Immature natural killer cell (primary cell): Measurements from ENCODE around the gene ARHGEF37. TPM values are rescaled to one million over a fixed set of nuclear protein-coding genes. Genes with fewer than 3 reads are reported as not detected.
"Not testable (repeated sequence)": the region's sequence is repeated elsewhere in the genome, so short reads cannot be mapped to it uniquely, and the experiment has no call there.

Experiments used
- DNase-seq, 3 donors: peaks; one replicate each; pipeline ENCODE4 v3.0.0; 2022; ENCODE audit warnings: mixed read lengths in 1 of 3
- H3K27ac Mint-ChIP-seq, 6 donors: one replicate each; pipeline ENCODE4 v1.8.0; 2020; ENCODE audit warnings: mixed read lengths in 6 of 6, mild to moderate bottlenecking in 5 of 6, inconsistent platforms in 4 of 6, moderate library complexity in 3 of 6
- H3K27me3 Mint-ChIP-seq, 3 donors: one replicate each; pipeline ENCODE4 v1.8.0; 2020 to 2021; ENCODE audit warnings: low read depth in 3 of 3, mild to moderate bottlenecking in 3 of 3, mixed read lengths in 3 of 3, moderate library complexity in 3 of 3, inconsistent platforms in 1 of 3
- H3K36me3 Mint-ChIP-seq, 3 donors: one replicate each; pipeline ENCODE4 v1.8.0; 2020; ENCODE audit warnings: mixed read lengths in 3 of 3, inconsistent platforms in 2 of 3, mild to moderate bottlenecking in 2 of 3
- H3K4me1 Mint-ChIP-seq, 2 donors: one replicate each; pipeline ENCODE4 v1.8.0; 2020; ENCODE audit warnings: inconsistent platforms in 2 of 2, mild to moderate bottlenecking in 2 of 2, mixed read lengths in 2 of 2, moderate library complexity in 1 of 2
- H3K4me3 Mint-ChIP-seq, 5 donors: one replicate each; pipeline ENCODE4 v1.8.0; 2020; ENCODE audit warnings: mild to moderate bottlenecking in 5 of 5, mixed read lengths in 5 of 5, inconsistent platforms in 3 of 5, moderate library complexity in 3 of 5
- H3K9me3 Mint-ChIP-seq, 6 donors: one replicate each; pipeline ENCODE4 v1.8.0; 2020; ENCODE audit warnings: mild to moderate bottlenecking in 6 of 6, mixed read lengths in 6 of 6, inconsistent platforms in 4 of 6, moderate library complexity in 3 of 6
- polyA plus RNA-seq, 3 donors: library from polyadenylated mRNA; unstranded; fragments of 300-500 nt; fragmentation: Illumina TruSeq; gene quantifications; one replicate each; pipeline ENCODE4 v1.2.3, GENCODE V29; 2021

Gene ARHGEF37
- polyA plus RNA-seq, 3 donors from 2014 or later = 0.47 TPM; not detected in 2

DNA sequence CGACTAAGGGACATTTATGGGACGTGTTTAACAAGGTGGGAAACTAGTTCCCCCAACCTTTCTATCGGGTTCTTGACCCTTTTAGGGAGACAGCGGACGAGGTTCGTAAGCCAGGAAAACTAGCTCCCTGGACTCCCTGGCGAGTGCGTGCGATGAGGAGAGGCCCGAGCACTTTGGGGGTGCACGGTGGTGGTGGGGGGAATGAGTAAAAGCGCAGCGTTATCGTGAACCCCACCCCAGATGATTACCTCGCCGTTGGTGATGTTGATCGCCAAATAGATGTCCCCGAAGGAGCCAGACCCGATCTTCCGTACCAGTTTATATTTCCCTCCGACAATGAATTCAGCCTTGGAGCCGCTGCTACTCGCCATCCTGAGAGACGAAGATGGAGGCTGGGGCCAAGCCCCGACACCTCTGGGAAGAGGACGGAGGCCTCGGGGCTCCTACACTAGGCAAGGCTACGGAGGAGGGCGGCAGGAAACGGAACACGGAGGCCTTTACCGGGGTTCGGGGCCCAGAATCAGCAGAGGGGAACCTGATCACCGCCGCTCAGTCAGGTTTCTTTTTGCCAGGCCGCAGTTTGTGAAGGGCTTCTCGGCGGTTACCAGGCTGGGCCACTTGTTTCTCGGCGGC lies 30.6 kb upstream of the ARHGEF37 start:
- Mint-ChIP-seq H3K9me3 (no peaks in the 10 kb centered on the region), H3K27me3 (peaks cover 13 to 16% (median 14%) of the 10 kb centered on the region in 3 donors), H3K4me1 (peaks cover 52 to 53% of the 10 kb centered on the region in 2 donors), H3K36me3 (peaks cover 0 to 7% (median 4%) of the 10 kb centered on the region in 3 donors), H3K27ac (peak overlapping the region; percentile 96 to 99 (median 98)), H3K4me3 (peak overlapping the region; percentile 96 to 99 (median 98))
- DNase-seq = no peak

GRCh38 chr5:149551227-149552037 lies 29.9 kb upstream of the ARHGEF37 start, which contains the start of gene CSNK1A1:
CSNK1A1 (minus strand) TSS chr5:149551439; CDS start chr5:149550964, 475 bp downstream.
- Mint-ChIP-seq H3K4me3 (peak within 1 kb of the TSS; percentile 96 to 99 (median 98)), H3K36me3 (peaks cover 0 to 7% (median 4%) of the 10 kb centered on the region in 3 donors), H3K27ac (peak within 1 kb of the TSS; percentile 96 to 99 (median 98)), H3K4me1 (peaks cover 46 to 48% of the 10 kb centered on the region in 2 donors), H3K27me3 (peaks cover 13 to 16% (median 14%) of the 10 kb centered on the region in 3 donors), H3K9me3 (no peaks in the 10 kb centered on the region)
- peak; percentile 98 to 99 (median 99) for DNase-seq

- peaks cover 13 to 16% (median 14%) of the 10 kb centered on the region in 3 donors for H3K27me3 Mint-ChIP-seq
- peaks cover 0 to 7% (median 4%) of the 10 kb centered on the region in 3 donors for H3K36me3 Mint-ChIP-seq
- DNase-seq = no peak
- peak overlapping the region; percentile 96 to 99 (median 98) for H3K4me3 Mint-ChIP-seq
- H3K27ac Mint-ChIP-seq = peak overlapping the region; percentile 96 to 99 (median 98)
- no peaks in the 10 kb centered on the region for H3K9me3 Mint-ChIP-seq
- peaks cover 40 to 41% of the 10 kb centered on the region in 2 donors for H3K4me1 Mint-ChIP-seq
Measured at GRCh38 chr5:149552038-149552494, 29.2 kb upstream of the ARHGEF37 start.

GRCh38 chr5:149552553-149553160 lies 28.6 kb upstream of the ARHGEF37 start:
- Mint-ChIP-seq H3K27ac (peak overlapping the region in 1 of 6 donors; percentile 64), H3K4me1 (peaks cover 34 to 36% of the 10 kb centered on the region in 2 donors), H3K36me3 (peaks cover 0 to 4% (median 4%) of the 10 kb centered on the region in 3 donors), H3K4me3 (peak overlapping the region in 3 of 5 donors; percentile 17 to 36 (median 32)), H3K9me3 (no peaks in the 10 kb centered on the region), H3K27me3 (peaks cover 13 to 16% (median 14%) of the 10 kb centered on the region in 3 donors)
- DNase-seq = no peak

DNA sequence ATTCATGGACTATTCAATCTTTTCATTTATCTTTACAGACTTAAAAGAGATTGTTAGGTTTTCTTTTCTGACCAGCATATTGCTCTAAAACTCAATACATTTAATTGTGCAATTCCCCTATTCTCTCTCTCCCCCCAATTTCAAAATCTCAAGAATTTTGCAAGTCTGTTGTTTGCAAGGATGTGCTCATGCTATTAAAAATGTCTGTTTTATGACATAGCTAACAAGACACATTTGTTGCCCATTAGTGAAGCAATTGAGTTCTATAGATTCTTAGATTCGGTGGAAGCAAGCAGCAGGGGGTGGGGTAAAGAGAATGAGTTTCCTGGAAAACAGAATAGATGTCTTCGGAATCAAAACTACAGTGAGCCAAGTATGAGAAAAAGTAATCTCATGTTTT lies 21.6 kb upstream of the ARHGEF37 start:
- Mint-ChIP-seq H3K27me3 (peaks cover 0 to 2% (median 2%) of the 10 kb centered on the region in 3 donors), H3K9me3 (no peaks in the 10 kb centered on the region), H3K4me3 (no peak overlapping the region), H3K27ac (no peak overlapping the region), H3K36me3 (no peaks in the 10 kb centered on the region), H3K4me1 (no peaks in the 10 kb centered on the region)
- DNase-seq = no peak

DNA sequence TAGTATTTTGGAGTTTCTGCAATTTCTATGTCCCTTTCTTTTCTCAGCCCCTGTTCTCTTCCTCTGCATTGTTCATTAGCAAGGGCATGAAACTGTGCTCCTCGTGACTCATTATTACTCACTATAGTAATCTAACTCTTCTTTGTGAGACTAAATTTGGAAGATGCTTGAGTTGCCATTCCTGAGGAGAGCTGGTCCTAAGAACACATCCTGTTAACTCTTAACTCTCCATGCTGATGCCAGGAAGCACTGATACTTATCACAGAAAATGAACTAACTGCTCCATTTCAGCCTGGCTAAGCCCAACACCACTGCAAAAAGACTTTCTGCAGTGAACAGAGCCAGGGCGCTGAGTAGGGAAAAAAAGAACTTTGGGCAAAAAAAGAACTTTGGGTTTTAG lies 19.4 kb upstream of the ARHGEF37 start:
- H3K4me1 Mint-ChIP-seq = no peaks in the 10 kb centered on the region
- H3K36me3 Mint-ChIP-seq = no peaks in the 10 kb centered on the region
- DNase-seq = no peak
- H3K9me3 Mint-ChIP-seq = no peaks in the 10 kb centered on the region
- H3K27me3 Mint-ChIP-seq = peaks cover 0 to 2% (median 2%) of the 10 kb centered on the region in 3 donors
- no peak overlapping the region for H3K27ac Mint-ChIP-seq
- no peak overlapping the region for H3K4me3 Mint-ChIP-seq

GRCh38 chr5:149563466-149563865 lies 17.8 kb upstream of the ARHGEF37 start:
- no peak overlapping the region for H3K4me3 Mint-ChIP-seq
- H3K36me3 Mint-ChIP-seq = no peaks in the 10 kb centered on the region
- H3K4me1 Mint-ChIP-seq = no peaks in the 10 kb centered on the region
- DNase-seq = no peak
- peaks cover 0 to 2% (median 2%) of the 10 kb centered on the region in 3 donors for H3K27me3 Mint-ChIP-seq
- H3K9me3 Mint-ChIP-seq = no peaks in the 10 kb centered on the region
- no peak overlapping the region for H3K27ac Mint-ChIP-seq

GRCh38 chr5:149564542-149565140 lies 16.7 kb upstream of the ARHGEF37 start:
- peak; percentile 53 to 61 (median 60) for DNase-seq
- H3K4me1 Mint-ChIP-seq, H3K27ac Mint-ChIP-seq, H3K9me3 Mint-ChIP-seq, H3K4me3 Mint-ChIP-seq, H3K36me3 Mint-ChIP-seq, H3K27me3 Mint-ChIP-seq: not testable (repeated sequence)

GRCh38 chr5:149567226-149567625 lies 14.1 kb upstream of the ARHGEF37 start:
- H3K9me3 Mint-ChIP-seq = no peaks in the 10 kb centered on the region
- no peak for DNase-seq
- H3K4me1 Mint-ChIP-seq = no peaks in the 10 kb centered on the region
- no peaks in the 10 kb centered on the region for H3K36me3 Mint-ChIP-seq
- H3K4me3 Mint-ChIP-seq = no peak overlapping the region
- no peak overlapping the region for H3K27ac Mint-ChIP-seq
- H3K27me3 Mint-ChIP-seq = peaks cover 0 to 2% (median 0%) of the 10 kb centered on the region in 3 donors

DNA sequence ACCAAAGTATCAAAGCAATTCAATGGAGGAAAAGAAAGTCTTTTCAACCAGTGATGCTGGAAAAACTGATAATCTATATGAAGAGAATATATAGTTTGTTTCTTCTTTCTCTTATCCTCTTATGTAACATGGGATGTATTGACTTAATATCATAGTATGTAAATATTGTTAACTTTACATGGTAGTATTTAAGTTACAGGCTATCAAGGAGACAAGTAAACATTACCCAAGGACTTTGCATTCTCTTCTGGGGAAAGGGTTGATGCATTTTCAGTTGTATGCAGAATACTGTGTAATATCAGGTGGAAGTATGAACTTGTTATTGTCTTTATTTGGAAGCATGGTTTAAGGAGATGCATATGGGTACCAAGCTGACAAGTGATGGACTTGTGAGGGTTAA lies 9.1 kb upstream of the ARHGEF37 start:
- DNase-seq = no peak
- H3K36me3 Mint-ChIP-seq = no peaks in the 10 kb centered on the region
- no peaks in the 10 kb centered on the region for H3K9me3 Mint-ChIP-seq
- H3K27me3 Mint-ChIP-seq = peaks cover 0 to 2% (median 0%) of the 10 kb centered on the region in 3 donors
- no peaks in the 10 kb centered on the region for H3K4me1 Mint-ChIP-seq
- H3K4me3 Mint-ChIP-seq = no peak overlapping the region
- H3K27ac Mint-ChIP-seq = no peak overlapping the region

DNA sequence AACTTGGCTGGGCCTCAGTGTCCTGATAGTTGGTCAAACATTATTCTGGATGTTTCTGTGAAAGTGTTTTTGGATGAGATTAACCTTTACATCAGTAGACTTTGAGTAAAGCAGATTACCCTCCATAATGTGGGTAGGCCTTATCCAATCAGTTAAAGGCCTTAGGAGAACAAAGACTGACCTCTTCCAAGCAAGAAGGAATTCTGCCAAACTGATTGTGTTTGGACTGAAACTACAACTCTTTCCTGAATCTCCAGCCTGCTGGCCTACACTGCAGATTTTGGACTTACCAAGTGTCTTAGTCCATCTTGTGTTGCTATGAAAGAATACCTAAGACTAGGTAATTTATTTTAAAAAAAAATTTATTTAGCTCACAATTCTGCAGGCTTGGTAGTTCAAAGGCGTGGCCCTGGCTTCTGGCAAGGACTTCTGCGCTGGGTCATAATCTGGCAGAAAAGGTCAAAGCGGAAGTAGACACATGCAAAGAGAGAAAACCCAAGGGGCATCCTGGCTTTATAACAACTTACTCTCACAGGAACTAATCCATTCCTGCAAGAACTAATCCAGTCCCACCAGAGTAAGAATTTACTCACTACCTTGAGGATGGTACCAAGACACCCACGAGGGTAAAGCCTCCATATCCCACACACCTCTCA lies 8.6 kb upstream of the ARHGEF37 start:
- DNase-seq = no peak
- Mint-ChIP-seq H3K9me3 (no peaks in the 10 kb centered on the region), H3K36me3 (no peaks in the 10 kb centered on the region), H3K4me1 (no peaks in the 10 kb centered on the region), H3K27me3 (peaks cover 0 to 2% (median 0%) of the 10 kb centered on the region in 3 donors), H3K27ac (no peak overlapping the region), H3K4me3 (no peak overlapping the region)

GRCh38 chr5:149575131-149575530 lies 6.2 kb upstream of the ARHGEF37 start:
- Mint-ChIP-seq H3K9me3 (no peaks in the 10 kb centered on the region), H3K27ac (no peak overlapping the region), H3K36me3 (no peaks in the 10 kb centered on the region), H3K27me3 (peaks cover 0 to 8% (median 4%) of the 10 kb centered on the region in 3 donors), H3K4me3 (no peak overlapping the region), H3K4me1 (no peaks in the 10 kb centered on the region)
- DNase-seq = no peak

GRCh38 chr5:149576021-149576420 lies 5.3 kb upstream of the ARHGEF37 start:
- H3K27ac Mint-ChIP-seq = no peak overlapping the region
- peaks cover 0 to 5% of the 10 kb centered on the region in 2 donors for H3K4me1 Mint-ChIP-seq
- DNase-seq = no peak
- no peak overlapping the region for H3K4me3 Mint-ChIP-seq
- no peaks in the 10 kb centered on the region for H3K36me3 Mint-ChIP-seq
- H3K27me3 Mint-ChIP-seq = peaks cover 4 to 12% (median 8%) of the 10 kb centered on the region in 3 donors
- H3K9me3 Mint-ChIP-seq = no peaks in the 10 kb centered on the region
